ENCODE measurements around the gene PLCB2. TPM values are rescaled to one million over a fixed set of nuclear protein-coding genes. Genes with fewer than 3 reads are reported as not detected.
A peak's percentile ranks its signal among the peaks of the same experiment; 100 is the strongest.

Gene PLCB2
- total and polyA plus RNA-seq, 9 of the 15 experiments (the other 6 are each of a cell fraction or from before 2014, with no cell fraction given), result 0.37 to 12.3 (median 8.0) TPM

GRCh38 chr15:40323239-40323952 is 15.7 kb upstream of the PLCB2 start, which contains the start of gene INAFM2 (continued):
- TF ChIP-seq, protein P1, sequence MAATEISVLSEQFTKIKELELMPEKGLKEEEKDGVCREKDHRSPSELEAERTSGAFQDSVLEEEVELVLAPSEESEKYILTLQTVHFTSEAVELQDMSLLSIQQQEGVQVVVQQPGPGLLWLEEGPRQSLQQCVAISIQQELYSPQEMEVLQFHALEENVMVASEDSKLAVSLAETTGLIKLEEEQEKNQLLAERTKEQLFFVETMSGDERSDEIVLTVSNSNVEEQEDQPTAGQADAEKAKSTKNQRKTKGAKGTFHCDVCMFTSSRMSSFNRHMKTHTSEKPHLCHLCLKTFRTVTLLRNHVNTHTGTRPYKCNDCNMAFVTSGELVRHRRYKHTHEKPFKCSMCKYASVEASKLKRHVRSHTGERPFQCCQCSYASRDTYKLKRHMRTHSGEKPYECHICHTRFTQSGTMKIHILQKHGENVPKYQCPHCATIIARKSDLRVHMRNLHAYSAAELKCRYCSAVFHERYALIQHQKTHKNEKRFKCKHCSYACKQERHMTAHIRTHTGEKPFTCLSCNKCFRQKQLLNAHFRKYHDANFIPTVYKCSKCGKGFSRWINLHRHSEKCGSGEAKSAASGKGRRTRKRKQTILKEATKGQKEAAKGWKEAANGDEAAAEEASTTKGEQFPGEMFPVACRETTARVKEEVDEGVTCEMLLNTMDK (IDR thresholded peaks at IDR 0.05; ENCODE audit: borderline replicate concordance, insufficient read depth, low read depth, low read length, poor library complexity, severe bottlenecking), result peak; percentile 97
- no peak for TF ChIP-seq GTF2A2 (tag; IDR thresholded peaks at IDR 0.05)
- TF ChIP-seq ZNF133 (CRISPR knock-in tag; IDR thresholded peaks at IDR 0.05), result no peak
- peak; percentile 87 for TF ChIP-seq ZNF431 (CRISPR knock-in tag; IDR thresholded peaks at IDR 0.05)
- no peak for TF ChIP-seq ZNF445 (CRISPR knock-in tag; IDR thresholded peaks at IDR 0.05; ENCODE audit: low read depth)
- TF ChIP-seq, protein P2, sequence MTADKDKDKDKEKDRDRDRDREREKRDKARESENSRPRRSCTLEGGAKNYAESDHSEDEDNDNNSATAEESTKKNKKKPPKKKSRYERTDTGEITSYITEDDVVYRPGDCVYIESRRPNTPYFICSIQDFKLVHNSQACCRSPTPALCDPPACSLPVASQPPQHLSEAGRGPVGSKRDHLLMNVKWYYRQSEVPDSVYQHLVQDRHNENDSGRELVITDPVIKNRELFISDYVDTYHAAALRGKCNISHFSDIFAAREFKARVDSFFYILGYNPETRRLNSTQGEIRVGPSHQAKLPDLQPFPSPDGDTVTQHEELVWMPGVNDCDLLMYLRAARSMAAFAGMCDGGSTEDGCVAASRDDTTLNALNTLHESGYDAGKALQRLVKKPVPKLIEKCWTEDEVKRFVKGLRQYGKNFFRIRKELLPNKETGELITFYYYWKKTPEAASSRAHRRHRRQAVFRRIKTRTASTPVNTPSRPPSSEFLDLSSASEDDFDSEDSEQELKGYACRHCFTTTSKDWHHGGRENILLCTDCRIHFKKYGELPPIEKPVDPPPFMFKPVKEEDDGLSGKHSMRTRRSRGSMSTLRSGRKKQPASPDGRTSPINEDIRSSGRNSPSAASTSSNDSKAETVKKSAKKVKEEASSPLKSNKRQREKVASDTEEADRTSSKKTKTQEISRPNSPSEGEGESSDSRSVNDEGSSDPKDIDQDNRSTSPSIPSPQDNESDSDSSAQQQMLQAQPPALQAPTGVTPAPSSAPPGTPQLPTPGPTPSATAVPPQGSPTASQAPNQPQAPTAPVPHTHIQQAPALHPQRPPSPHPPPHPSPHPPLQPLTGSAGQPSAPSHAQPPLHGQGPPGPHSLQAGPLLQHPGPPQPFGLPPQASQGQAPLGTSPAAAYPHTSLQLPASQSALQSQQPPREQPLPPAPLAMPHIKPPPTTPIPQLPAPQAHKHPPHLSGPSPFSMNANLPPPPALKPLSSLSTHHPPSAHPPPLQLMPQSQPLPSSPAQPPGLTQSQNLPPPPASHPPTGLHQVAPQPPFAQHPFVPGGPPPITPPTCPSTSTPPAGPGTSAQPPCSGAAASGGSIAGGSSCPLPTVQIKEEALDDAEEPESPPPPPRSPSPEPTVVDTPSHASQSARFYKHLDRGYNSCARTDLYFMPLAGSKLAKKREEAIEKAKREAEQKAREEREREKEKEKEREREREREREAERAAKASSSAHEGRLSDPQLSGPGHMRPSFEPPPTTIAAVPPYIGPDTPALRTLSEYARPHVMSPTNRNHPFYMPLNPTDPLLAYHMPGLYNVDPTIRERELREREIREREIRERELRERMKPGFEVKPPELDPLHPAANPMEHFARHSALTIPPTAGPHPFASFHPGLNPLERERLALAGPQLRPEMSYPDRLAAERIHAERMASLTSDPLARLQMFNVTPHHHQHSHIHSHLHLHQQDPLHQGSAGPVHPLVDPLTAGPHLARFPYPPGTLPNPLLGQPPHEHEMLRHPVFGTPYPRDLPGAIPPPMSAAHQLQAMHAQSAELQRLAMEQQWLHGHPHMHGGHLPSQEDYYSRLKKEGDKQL (CRISPR knock-in tag; IDR thresholded peaks at IDR 0.05; ENCODE audit: borderline replicate concordance), result no peak
- peak; percentile 41; the same call in 1 of the 2 replicates for TF ChIP-seq GMEB1 (CRISPR knock-in tag; IDR thresholded peaks at IDR 0.05)
- TF ChIP-seq, protein P3, sequence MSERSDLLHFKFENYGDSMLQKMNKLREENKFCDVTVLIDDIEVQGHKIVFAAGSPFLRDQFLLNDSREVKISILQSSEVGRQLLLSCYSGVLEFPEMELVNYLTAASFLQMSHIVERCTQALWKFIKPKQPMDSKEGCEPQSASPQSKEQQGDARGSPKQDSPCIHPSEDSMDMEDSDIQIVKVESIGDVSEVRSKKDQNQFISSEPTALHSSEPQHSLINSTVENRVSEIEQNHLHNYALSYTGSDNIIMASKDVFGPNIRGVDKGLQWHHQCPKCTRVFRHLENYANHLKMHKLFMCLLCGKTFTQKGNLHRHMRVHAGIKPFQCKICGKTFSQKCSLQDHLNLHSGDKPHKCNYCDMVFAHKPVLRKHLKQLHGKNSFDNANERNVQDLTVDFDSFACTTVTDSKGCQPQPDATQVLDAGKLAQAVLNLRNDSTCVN (CRISPR knock-in tag; IDR thresholded peaks at IDR 0.05), result no peak
- TF ChIP-seq PPARD (CRISPR knock-in tag; IDR thresholded peaks at IDR 0.05), result no peak
- no peak for TF ChIP-seq FUS (optimal IDR thresholded peaks at IDR 0.05; ENCODE audit: low read depth, low read length)
- TF ChIP-seq NR1H2 (CRISPR knock-in tag; IDR thresholded peaks at IDR 0.05), result no peak
- TF ChIP-seq CBFA2T2 (conservative IDR thresholded peaks at IDR 0.05), result no peak
- TF ChIP-seq ZBTB33 (CRISPR knock-in tag; IDR thresholded peaks at IDR 0.05), result peak; percentile 95
- TF ChIP-seq SETDB1 (IDR thresholded peaks at IDR 0.05; ENCODE audit: low read length), result no peak
- no peak for TF ChIP-seq BMI1 (IDR thresholded peaks at IDR 0.05; ENCODE audit: low read length)
